GM23338 (cell line): ENCODE data around the gene AIP. TPM values are rescaled to one million over a fixed set of nuclear protein-coding genes. Genes with fewer than 3 reads are reported as not detected.

Experiments used
- ATAC-seq: fragments of 200-7000 bp; cut with Tn5 transposase; 3 replicates; pipeline ENCODE4 v1.9.1; 2020
- DNase-seq: peaks from one replicate; pipeline ENCODE4 v3.0.0-alpha.2; 2015; ENCODE audit warnings: low spot score
- H2AFZ ChIP-seq: fragments of 200-600 bp; sonication (generic); 2 replicates; pipeline ENCODE4 v1.8.0; 2016; ENCODE audit warnings: antibody characterized with exemption, mild to moderate bottlenecking, moderate library complexity
- H3F3A ChIP-seq: fragments of 200-600 bp; sonication (generic); replicated peaks from 2 replicates; pipeline ENCODE4 v1.8.0; 2017; ENCODE audit warnings: antibody characterized with exemption, mixed run types, low read depth
- H3K27ac ChIP-seq: fragments of 200-600 bp; sonication (generic); 2 replicates; pipeline ENCODE4 v1.6.1; 2016; ENCODE audit warnings: low read depth
- H3K27me3 ChIP-seq: fragments of 200-600 bp; sonication (generic); 2 replicates; pipeline ENCODE4 v1.8.0; 2016; ENCODE audit warnings: mild to moderate bottlenecking, mixed run types, moderate library complexity; ENCODE audit not compliant: insufficient read depth
- H3K36me3 ChIP-seq: fragments of 200-600 bp; sonication (generic); 2 replicates; pipeline ENCODE4 v1.8.0; 2016; ENCODE audit warnings: mild to moderate bottlenecking; ENCODE audit not compliant: insufficient read depth
- H3K4me1 ChIP-seq: fragments of 200-600 bp; sonication (generic); 2 replicates; pipeline ENCODE4 v1.8.0; 2016; ENCODE audit warnings: mild to moderate bottlenecking, moderate library complexity; ENCODE audit not compliant: insufficient read depth
- H3K4me2 ChIP-seq: fragments of 200-600 bp; sonication (generic); 2 replicates; pipeline ENCODE4 v1.7.1; 2017; ENCODE audit warnings: mixed run types
- H3K4me3 ChIP-seq: fragments of 200-600 bp; sonication (generic); 2 replicates; pipeline ENCODE4 v1.6.1; 2016; ENCODE audit warnings: mixed run types
- H3K79me2 ChIP-seq: fragments of 200-600 bp; sonication (generic); replicated peaks from 2 replicates; pipeline ENCODE4 v1.8.0; 2017; ENCODE audit warnings: mild to moderate bottlenecking; ENCODE audit not compliant: insufficient read depth
- H3K9me2 ChIP-seq: fragments of 200-600 bp; sonication (generic); 2 replicates; pipeline ENCODE4 v1.8.0; 2017; ENCODE audit not compliant: insufficient read depth
- H4K20me1 ChIP-seq: fragments of 200-600 bp; sonication (generic); replicated peaks from 2 replicates; pipeline ENCODE4 v1.8.0; 2017; ENCODE audit warnings: mild to moderate bottlenecking; ENCODE audit not compliant: insufficient read depth
- H3K27ac Mint-ChIP-seq: 2 replicates; pipeline ENCODE4 v1.8.0; 2020; ENCODE audit warnings: inconsistent platforms, mild to moderate bottlenecking, moderate library complexity, mixed read lengths
- H3K27me3 Mint-ChIP-seq: 3 replicates; pipeline ENCODE4 v1.8.0; 2022; ENCODE audit warnings: low read depth, mild to moderate bottlenecking, moderate library complexity, mixed read lengths, inconsistent platforms; ENCODE audit not compliant: insufficient read depth, poor library complexity
- H3K36me3 Mint-ChIP-seq: 3 replicates; pipeline ENCODE4 v1.8.0; 2021; ENCODE audit warnings: low read depth, mild to moderate bottlenecking, inconsistent platforms, moderate library complexity, mixed read lengths
- H3K4me1 Mint-ChIP-seq: 3 replicates; pipeline ENCODE4 v1.8.0; 2020; ENCODE audit warnings: mild to moderate bottlenecking, inconsistent platforms, mixed read lengths
- H3K4me3 Mint-ChIP-seq: 3 replicates; pipeline ENCODE4 v1.8.0; 2021; ENCODE audit warnings: moderate library complexity, mild to moderate bottlenecking, inconsistent platforms, mixed read lengths
- H3K9me3 Mint-ChIP-seq: 3 replicates; pipeline ENCODE4 v1.8.0; 2020; ENCODE audit warnings: moderate library complexity, mild to moderate bottlenecking, inconsistent platforms, mixed read lengths
- CREB1 ChIP-seq: fragments of 250-450 bp; sonication (Bioruptor Pico); IDR thresholded peaks from 2 replicates; pipeline ENCODE4 v1.5.0; 2020; ENCODE audit warnings: low read depth, mild to moderate bottlenecking, moderate library complexity
- CTCF ChIP-seq, 2 experiments: fragments of 200-600 bp in 1 of 2; sonication (generic) in 1 of 2; conservative IDR thresholded peaks; 2 replicates each; pipeline versions ENCODE4 v1.5.1 to v1.6.1; 2016 to 2017; ENCODE audit warnings: antibody characterized with exemption in 2 of 2, low read depth in 2 of 2, mild to moderate bottlenecking in 2 of 2, moderate library complexity in 1 of 2
- ETS1 ChIP-seq: IDR thresholded peaks from 2 replicates; pipeline ENCODE4 v1.6.1; 2016; ENCODE audit warnings: antibody characterized with exemption
- EZH2 ChIP-seq: fragments of 200-600 bp; sonication (generic); IDR thresholded peaks from one replicate; pipeline ENCODE4 v1.8.0; 2017; ENCODE audit warnings: antibody characterized with exemption, mild to moderate bottlenecking, low read depth; ENCODE audit not compliant: unreplicated experiment
- EZH2phosphoT487 ChIP-seq: fragments of 200-600 bp; sonication (generic); IDR thresholded peaks from one replicate; pipeline ENCODE4 v1.8.1; 2018; ENCODE audit warnings: antibody characterized with exemption; ENCODE audit not compliant: unreplicated experiment
- JUNB ChIP-seq: IDR thresholded peaks from one replicate; pipeline ENCODE4 v1.6.1; 2016; ENCODE audit warnings: antibody characterized with exemption; ENCODE audit not compliant: unreplicated experiment
- NANOG ChIP-seq: IDR thresholded peaks from 2 replicates; pipeline ENCODE4 v1.6.1; 2016; ENCODE audit warnings: antibody characterized with exemption, borderline replicate concordance
- POLR2AphosphoS5 ChIP-seq: IDR thresholded peaks from 2 replicates; pipeline ENCODE4 v1.6.1; 2016; ENCODE audit warnings: antibody characterized with exemption, low read depth
- STAT1 ChIP-seq: IDR thresholded peaks from one replicate; pipeline ENCODE4 v1.6.1; 2016; ENCODE audit warnings: antibody characterized with exemption; ENCODE audit not compliant: unreplicated experiment
- ZNF114 ChIP-seq: fragments of 250-450 bp; sonication (Bioruptor Pico); IDR thresholded peaks from 2 replicates; pipeline ENCODE4 v1.5.0; 2020; ENCODE audit warnings: mild to moderate bottlenecking, moderate library complexity
- ZNF331 ChIP-seq: fragments of 250-450 bp; sonication (Bioruptor Pico); IDR thresholded peaks from 2 replicates; pipeline ENCODE4 v1.5.0; 2020; ENCODE audit warnings: low read depth, mild to moderate bottlenecking, moderate library complexity
- ZNF462 ChIP-seq: fragments of 250-450 bp; sonication (Bioruptor Pico); IDR thresholded peaks from 2 replicates; pipeline ENCODE4 v1.5.0; 2020; ENCODE audit warnings: mild to moderate bottlenecking, moderate library complexity
- polyA plus RNA-seq: library from polyadenylated mRNA; unstranded; fragments of >200 nt; fragmentation: Nextera tagmentation; extraction: Ambion mirVana; gene quantifications from 2 replicates; pipeline ENCODE4 v1.2.1, GENCODE V29; 2016
- total RNA-seq: library from RNA; depleted of rRNA; stranded (reverse); fragments of >200 nt; shearing (Covaris generic); gene quantifications from 2 replicates; pipeline ENCODE4 v1.2.3, GENCODE V29; 2014
- TF ChIP-seq, protein P1 (sequence below): IDR thresholded peaks from one replicate; pipeline ENCODE4 v1.6.1; 2018; ENCODE audit warnings: antibody characterized with exemption; ENCODE audit not compliant: unreplicated experiment

Gene AIP
- total and polyA plus RNA-seq, 2 experiments from 2014 or later = 29.1 to 32.1 TPM

- DNase-seq (no peak), ATAC-seq (no peak)
- H3F3A ChIP-seq = no peaks in the 10 kb centered on the region
- no peak overlapping the region for H3K27ac Mint-ChIP-seq
- H3K27ac ChIP-seq = no peak overlapping the region
- H4K20me1 ChIP-seq = no peaks in the 10 kb centered on the region
- no peak overlapping the region for H3K4me3 Mint-ChIP-seq
- TF ChIP-seq JUNB (no peak), ZNF114 (no peak), ZNF462 (CRISPR knock-in tag) (no peak), ZNF331 (CRISPR knock-in tag) (no peak), EZH2phosphoT487 (no peak), CREB1 (CRISPR knock-in tag) (no peak), CTCF (conservative IDR thresholded peaks at IDR 0.05; ENCODE audit: low read depth in 2 of 2) (no peak), POLR2AphosphoS5 (no peak), NANOG (no peak), EZH2 (no peak), ETS1 (no peak), STAT1 (no peak)
- TF ChIP-seq, protein P1, sequence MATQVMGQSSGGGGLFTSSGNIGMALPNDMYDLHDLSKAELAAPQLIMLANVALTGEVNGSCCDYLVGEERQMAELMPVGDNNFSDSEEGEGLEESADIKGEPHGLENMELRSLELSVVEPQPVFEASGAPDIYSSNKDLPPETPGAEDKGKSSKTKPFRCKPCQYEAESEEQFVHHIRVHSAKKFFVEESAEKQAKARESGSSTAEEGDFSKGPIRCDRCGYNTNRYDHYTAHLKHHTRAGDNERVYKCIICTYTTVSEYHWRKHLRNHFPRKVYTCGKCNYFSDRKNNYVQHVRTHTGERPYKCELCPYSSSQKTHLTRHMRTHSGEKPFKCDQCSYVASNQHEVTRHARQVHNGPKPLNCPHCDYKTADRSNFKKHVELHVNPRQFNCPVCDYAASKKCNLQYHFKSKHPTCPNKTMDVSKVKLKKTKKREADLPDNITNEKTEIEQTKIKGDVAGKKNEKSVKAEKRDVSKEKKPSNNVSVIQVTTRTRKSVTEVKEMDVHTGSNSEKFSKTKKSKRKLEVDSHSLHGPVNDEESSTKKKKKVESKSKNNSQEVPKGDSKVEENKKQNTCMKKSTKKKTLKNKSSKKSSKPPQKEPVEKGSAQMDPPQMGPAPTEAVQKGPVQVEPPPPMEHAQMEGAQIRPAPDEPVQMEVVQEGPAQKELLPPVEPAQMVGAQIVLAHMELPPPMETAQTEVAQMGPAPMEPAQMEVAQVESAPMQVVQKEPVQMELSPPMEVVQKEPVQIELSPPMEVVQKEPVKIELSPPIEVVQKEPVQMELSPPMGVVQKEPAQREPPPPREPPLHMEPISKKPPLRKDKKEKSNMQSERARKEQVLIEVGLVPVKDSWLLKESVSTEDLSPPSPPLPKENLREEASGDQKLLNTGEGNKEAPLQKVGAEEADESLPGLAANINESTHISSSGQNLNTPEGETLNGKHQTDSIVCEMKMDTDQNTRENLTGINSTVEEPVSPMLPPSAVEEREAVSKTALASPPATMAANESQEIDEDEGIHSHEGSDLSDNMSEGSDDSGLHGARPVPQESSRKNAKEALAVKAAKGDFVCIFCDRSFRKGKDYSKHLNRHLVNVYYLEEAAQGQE = no peak
- H3K36me3 Mint-ChIP-seq = no peaks in the 10 kb centered on the region; the same call in 2 of the 3 replicates
- peaks cover 9% of the 10 kb centered on the region; the same call in 1 of the 2 replicates for H3K79me2 ChIP-seq
- H3K9me2 ChIP-seq = no peaks in the 10 kb centered on the region
- peaks cover 13% of the 10 kb centered on the region; the same call in 1 of the 2 replicates for H3K4me1 ChIP-seq
- no peak overlapping the region for H3K4me3 ChIP-seq
- H3K36me3 ChIP-seq = no peaks in the 10 kb centered on the region
- no peaks in the 10 kb centered on the region for H3K9me3 Mint-ChIP-seq
- no peaks in the 10 kb centered on the region for H3K27me3 ChIP-seq
- no peak overlapping the region for H3K4me2 ChIP-seq
- peaks cover 15% of the 10 kb centered on the region for H3K4me1 Mint-ChIP-seq
- H2AFZ ChIP-seq = no peak overlapping the region
- peaks cover 20% of the 10 kb centered on the region for H3K27me3 Mint-ChIP-seq
Observed at GRCh38 chr11:67466367-67466766, 16.5 kb upstream of the AIP start.
